Vagina (tissue), 2 donors: Measurements from ENCODE around the gene INCENP. TPM values are rescaled to one million over a fixed set of nuclear protein-coding genes. Genes with fewer than 3 reads are reported as not detected.
A peak's percentile ranks its signal among the peaks of the same experiment; 100 is the strongest.

Source experiments
- DNase-seq, 2 donors: peaks; one replicate each; pipeline ENCODE4 v3.0.0-alpha.2; 2017; ENCODE audit errors: extremely low spot score in 2 of 2
- H3K27ac ChIP-seq: fragments of 200-600 bp; sonication (generic); one replicate; pipeline ENCODE4 v1.5.1; 2019
- H3K27me3 ChIP-seq: fragments of 200-600 bp; sonication (generic); one replicate; pipeline ENCODE4 v1.5.1; 2019
- H3K36me3 ChIP-seq, 2 donors: fragments of 200-600 bp; sonication (generic); one replicate each; pipeline ENCODE4 v1.5.1; 2017 to 2019
- H3K4me1 ChIP-seq: fragments of 200-600 bp; sonication (generic); one replicate; pipeline ENCODE4 v1.5.1; 2019
- H3K4me3 ChIP-seq, 2 donors: fragments of 200-600 bp; sonication (generic); 1 replicate in 1 of 2; 2 replicates in 1 of 2; pipeline ENCODE4 v1.5.1; 2016 to 2019
- H3K9me3 ChIP-seq: fragments of 200-600 bp; sonication (generic); one replicate; pipeline ENCODE4 v1.5.1; 2019
- POLR2A ChIP-seq, 2 donors: fragments of 450-650 bp; IDR thresholded peaks; one replicate each; pipeline ENCODE4 v1.6.1; 2017; ENCODE audit warnings: antibody characterized with exemption in 2 of 2, mild to moderate bottlenecking in 2 of 2, moderate library complexity in 2 of 2
- POLR2AphosphoS5 ChIP-seq, 2 donors: sonication (generic); formaldehyde crosslinking; IDR thresholded peaks; one replicate each; pipeline ENCODE4 v1.9.0; 2017; ENCODE audit warnings: antibody characterized with exemption in 2 of 2, mild to moderate bottlenecking in 2 of 2, low read depth in 1 of 2; ENCODE audit not compliant: insufficient read depth in 1 of 2
- intact Hi-C: fragments of 100-400 bp; cut with DNase I; formaldehyde crosslinking; loops from one replicate; pipeline ENCODE4 v1.15.1; 2023
- total RNA-seq: library from RNA; depleted of rRNA; stranded (reverse); fragments of >200 nt; gene quantifications from one replicate; pipeline ENCODE4 v1.2.3, GENCODE V29; 2016
- TF ChIP-seq, protein P1 (sequence below), 3 experiments: fragments of 450-650 bp in 2 of 3; fragments of 200-600 bp in 1 of 3; sonication (generic) in 1 of 3; IDR thresholded peaks; one replicate each; pipeline ENCODE4 v1.5.1; 2017 to 2019; ENCODE audit warnings: antibody characterized with exemption in 3 of 3, mild to moderate bottlenecking in 2 of 3, moderate library complexity in 2 of 3

The INCENP gene
- 39.0 TPM for total RNA-seq

- Histone ChIP-seq H3K27ac (peak within 1 kb of the TSS; percentile 76), H3K36me3 (peaks cover 0 to 7% of the 10 kb centered on the region in 2 donors), H3K9me3 (no peaks in the 10 kb centered on the region), H3K27me3 (no peaks in the 10 kb centered on the region), H3K4me1 (peaks cover 21% of the 10 kb centered on the region), H3K4me3 (peak within 1 kb of the TSS; percentile 90 to 93)
- intact Hi-C loops = no loop called here
- TF ChIP-seq POLR2A (IDR thresholded peaks at IDR 0.05) (no peak), POLR2AphosphoS5 (IDR thresholded peaks at IDR 0.05; ENCODE audit: insufficient read depth in 1 of 2, low read depth in 1 of 2) (peak; percentile 80 to 99)
- TF ChIP-seq, protein P1, sequence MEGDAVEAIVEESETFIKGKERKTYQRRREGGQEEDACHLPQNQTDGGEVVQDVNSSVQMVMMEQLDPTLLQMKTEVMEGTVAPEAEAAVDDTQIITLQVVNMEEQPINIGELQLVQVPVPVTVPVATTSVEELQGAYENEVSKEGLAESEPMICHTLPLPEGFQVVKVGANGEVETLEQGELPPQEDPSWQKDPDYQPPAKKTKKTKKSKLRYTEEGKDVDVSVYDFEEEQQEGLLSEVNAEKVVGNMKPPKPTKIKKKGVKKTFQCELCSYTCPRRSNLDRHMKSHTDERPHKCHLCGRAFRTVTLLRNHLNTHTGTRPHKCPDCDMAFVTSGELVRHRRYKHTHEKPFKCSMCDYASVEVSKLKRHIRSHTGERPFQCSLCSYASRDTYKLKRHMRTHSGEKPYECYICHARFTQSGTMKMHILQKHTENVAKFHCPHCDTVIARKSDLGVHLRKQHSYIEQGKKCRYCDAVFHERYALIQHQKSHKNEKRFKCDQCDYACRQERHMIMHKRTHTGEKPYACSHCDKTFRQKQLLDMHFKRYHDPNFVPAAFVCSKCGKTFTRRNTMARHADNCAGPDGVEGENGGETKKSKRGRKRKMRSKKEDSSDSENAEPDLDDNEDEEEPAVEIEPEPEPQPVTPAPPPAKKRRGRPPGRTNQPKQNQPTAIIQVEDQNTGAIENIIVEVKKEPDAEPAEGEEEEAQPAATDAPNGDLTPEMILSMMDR (IDR thresholded peaks at IDR 0.05) = no peak
- DNase-seq = peak in 1 of 2 donors; percentile 98
Observed at GRCh38 chr11:62123669-62124185, at the start of gene INCENP. Gene INCENP (plus strand): TSS chr11:62124011. CDS start chr11:62128162, 4,151 bp downstream.

- intact Hi-C loops = no loop called here
- Histone ChIP-seq H3K4me3 (no peak overlapping the region), H3K4me1 (no peaks in the 10 kb centered on the region), H3K27me3 (no peaks in the 10 kb centered on the region), H3K27ac (no peak overlapping the region), H3K36me3 (no peaks in the 10 kb centered on the region), H3K9me3 (no peaks in the 10 kb centered on the region)
- no peak for DNase-seq
- no peak for TF ChIP-seq POLR2A (IDR thresholded peaks at IDR 0.05)
- TF ChIP-seq POLR2AphosphoS5 (IDR thresholded peaks at IDR 0.05; ENCODE audit: insufficient read depth in 1 of 2, low read depth in 1 of 2) = no peak
- TF ChIP-seq, protein P1 (IDR thresholded peaks at IDR 0.05) = no peak
Observed at GRCh38 chr11:62075438-62075837, 48.4 kb upstream of the INCENP start.

GRCh38 chr11:62077132-62077531, 46.7 kb upstream of the INCENP start:
- TF ChIP-seq, protein P1 (IDR thresholded peaks at IDR 0.05) = no peak
- no peak for TF ChIP-seq POLR2A (IDR thresholded peaks at IDR 0.05)
- TF ChIP-seq POLR2AphosphoS5 (IDR thresholded peaks at IDR 0.05; ENCODE audit: insufficient read depth in 1 of 2, low read depth in 1 of 2) = no peak
- H3K27me3 ChIP-seq = no peaks in the 10 kb centered on the region
- intact Hi-C loops = no loop called here
- no peaks in the 10 kb centered on the region for H3K36me3 ChIP-seq
- no peaks in the 10 kb centered on the region for H3K4me1 ChIP-seq
- no peak for DNase-seq
- H3K4me3 ChIP-seq = no peak overlapping the region
- no peaks in the 10 kb centered on the region for H3K9me3 ChIP-seq
- H3K27ac ChIP-seq = no peak overlapping the region

DNA sequence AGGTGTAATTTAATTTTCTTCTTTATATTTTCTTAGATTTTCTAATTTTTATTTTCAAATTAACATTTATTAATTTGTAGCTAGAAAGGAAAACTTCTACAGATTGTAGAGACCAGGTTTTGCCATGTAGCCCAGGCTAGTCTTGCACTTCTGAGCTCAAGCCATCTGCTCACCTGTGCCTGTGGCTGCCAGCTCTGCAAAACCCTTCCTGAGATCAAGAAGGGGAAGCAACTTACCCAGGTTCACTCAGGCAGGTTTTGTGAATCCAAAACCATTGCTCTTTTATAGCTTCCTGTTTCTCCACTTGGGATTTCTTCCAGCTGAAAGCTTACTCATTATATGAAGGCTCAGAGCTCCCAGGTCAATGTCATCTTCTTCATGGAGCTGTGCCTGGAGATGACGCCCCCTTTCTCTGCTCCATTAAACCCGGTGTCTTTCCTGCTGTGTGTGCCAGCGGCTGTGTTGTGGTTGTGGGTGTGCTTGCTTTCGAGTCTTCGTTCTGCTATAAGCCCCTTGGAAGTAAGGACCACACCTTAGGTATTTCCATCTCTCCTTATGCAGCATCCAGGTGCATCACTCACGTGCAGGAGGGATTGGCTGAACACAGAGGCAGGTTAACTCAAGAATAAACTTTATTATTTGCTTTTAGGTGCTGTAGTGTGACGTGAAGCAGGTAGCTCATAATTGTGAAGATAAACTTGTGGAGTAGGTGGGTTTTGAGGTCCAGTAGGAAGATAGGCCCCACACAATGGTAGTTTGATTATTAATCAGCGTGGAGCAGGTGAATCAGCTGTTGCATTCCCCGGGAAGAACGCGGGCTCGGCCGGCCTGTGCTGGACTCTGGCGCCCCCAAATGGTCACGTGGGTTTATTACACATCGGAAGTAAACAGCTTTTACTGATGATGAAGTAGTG, 42.2 kb upstream of the INCENP start:
- TF ChIP-seq POLR2A (IDR thresholded peaks at IDR 0.05) = no peak
- TF ChIP-seq, protein P1 (IDR thresholded peaks at IDR 0.05) = peak; percentile 78 to 88 (median 88)
- peak in 1 of 2 donors; percentile 35 for TF ChIP-seq POLR2AphosphoS5 (IDR thresholded peaks at IDR 0.05; ENCODE audit: insufficient read depth in 1 of 2, low read depth in 1 of 2)
- Histone ChIP-seq H3K27ac (no peak overlapping the region), H3K36me3 (no peaks in the 10 kb centered on the region), H3K4me1 (no peaks in the 10 kb centered on the region), H3K27me3 (no peaks in the 10 kb centered on the region), H3K9me3 (no peaks in the 10 kb centered on the region), H3K4me3 (no peak overlapping the region)
- DNase-seq = peak in 1 of 2 donors; percentile 90
- intact Hi-C loops = loop anchor here (5.0 to 10.0 kb wide), 2 partner anchors 107 to 184 kb away; no protein-coding TSS in a partner anchor
